GM10248 (cell line): ENCODE data around the gene EP400.

Experiments used
- CTCF ChIA-PET: fragments of 300-600 bp; sonication (Branson Sonifier 250); formaldehyde crosslinking; extraction: SDS; loops from one replicate; lab custom pipeline; 2021; ENCODE audit warnings: antibody characterized with exemption; lab: Yijun Ruan, JAX
- POLR2A ChIA-PET: fragments of 350-650 bp; sonication (Branson Sonifier 250); formaldehyde crosslinking; extraction: SDS; loops from one replicate; lab custom pipeline; 2020; ENCODE audit warnings: antibody characterized with exemption; lab: Yijun Ruan, JAX
- DNase-seq: peaks from one replicate; pipeline ENCODE4 v3.0.0; 2012; ENCODE audit errors: extremely low spot score
- TF ChIP-seq, protein P1 (sequence below): IDR thresholded peaks from 2 replicates; pipeline ENCODE4 v1.5.1; 2012; ENCODE audit warnings: mild to moderate bottlenecking, low read depth; ENCODE audit errors: extremely low read depth, missing control alignments, control extremely low read depth

The EP400 gene

DNA sequence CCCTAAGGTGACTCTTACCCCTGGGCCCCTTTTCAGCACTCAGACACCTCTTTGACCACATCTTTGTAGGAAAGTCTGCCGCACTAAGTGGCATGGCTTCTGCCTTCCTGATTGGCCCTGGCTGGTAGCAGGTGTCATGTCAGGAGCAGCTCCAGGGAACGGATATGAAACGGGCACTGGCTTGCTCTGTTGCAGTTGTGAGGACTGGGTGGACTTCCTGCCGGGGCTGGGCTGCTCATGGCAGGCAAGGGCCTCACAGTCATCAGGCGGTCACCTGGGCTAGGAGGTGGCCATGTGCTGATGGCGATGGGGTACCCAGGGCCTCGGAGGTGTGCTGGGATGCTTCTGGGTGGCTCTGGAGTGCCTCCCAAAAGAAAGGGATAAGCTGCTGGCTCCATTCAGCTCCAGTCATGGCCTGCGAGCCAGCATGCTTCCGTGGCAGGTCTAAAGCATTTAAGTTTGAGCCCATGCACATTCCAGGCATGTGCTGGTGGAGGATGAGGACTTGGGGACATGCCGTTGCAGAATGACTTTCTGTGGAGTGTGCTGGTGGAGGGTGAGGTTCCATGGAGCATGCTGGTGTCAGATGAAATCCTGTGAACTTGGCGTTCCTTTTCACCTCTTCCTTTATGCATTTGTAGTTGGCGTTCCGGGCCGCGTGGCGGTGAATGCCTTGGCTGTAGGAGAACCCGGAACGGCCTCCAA lies 77.2 kb downstream of the EP400 start:
- CTCF ChIA-PET = no interaction called here
- TF ChIP-seq, protein P1, sequence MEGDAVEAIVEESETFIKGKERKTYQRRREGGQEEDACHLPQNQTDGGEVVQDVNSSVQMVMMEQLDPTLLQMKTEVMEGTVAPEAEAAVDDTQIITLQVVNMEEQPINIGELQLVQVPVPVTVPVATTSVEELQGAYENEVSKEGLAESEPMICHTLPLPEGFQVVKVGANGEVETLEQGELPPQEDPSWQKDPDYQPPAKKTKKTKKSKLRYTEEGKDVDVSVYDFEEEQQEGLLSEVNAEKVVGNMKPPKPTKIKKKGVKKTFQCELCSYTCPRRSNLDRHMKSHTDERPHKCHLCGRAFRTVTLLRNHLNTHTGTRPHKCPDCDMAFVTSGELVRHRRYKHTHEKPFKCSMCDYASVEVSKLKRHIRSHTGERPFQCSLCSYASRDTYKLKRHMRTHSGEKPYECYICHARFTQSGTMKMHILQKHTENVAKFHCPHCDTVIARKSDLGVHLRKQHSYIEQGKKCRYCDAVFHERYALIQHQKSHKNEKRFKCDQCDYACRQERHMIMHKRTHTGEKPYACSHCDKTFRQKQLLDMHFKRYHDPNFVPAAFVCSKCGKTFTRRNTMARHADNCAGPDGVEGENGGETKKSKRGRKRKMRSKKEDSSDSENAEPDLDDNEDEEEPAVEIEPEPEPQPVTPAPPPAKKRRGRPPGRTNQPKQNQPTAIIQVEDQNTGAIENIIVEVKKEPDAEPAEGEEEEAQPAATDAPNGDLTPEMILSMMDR = no peak
- POLR2A ChIA-PET = no interaction called here
- DNase-seq = no peak

DNA sequence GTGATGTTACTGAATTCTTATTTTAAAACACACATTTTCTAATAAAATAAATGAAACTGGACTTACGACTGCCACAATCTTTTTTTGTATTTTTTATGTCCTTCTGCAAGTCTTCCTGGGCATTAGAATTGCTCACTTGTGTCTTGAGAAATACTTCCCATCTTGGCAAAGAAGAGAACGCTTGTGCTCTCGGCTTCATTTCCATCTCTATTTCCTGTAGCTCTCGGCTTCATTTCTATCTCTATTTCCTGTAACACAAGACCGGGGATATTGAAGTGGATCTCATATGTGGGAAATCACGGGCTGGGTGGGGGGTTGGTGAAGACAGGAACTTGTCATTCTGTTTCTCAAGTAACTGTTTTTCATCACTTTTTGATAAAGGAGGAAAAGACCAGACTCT lies 77.9 kb downstream of the EP400 start:
- no peak for DNase-seq
- TF ChIP-seq, protein P1 = no peak
- POLR2A ChIA-PET = no interaction called here
- CTCF ChIA-PET = interaction anchor here (1.3 kb wide), 1 partner anchor 16 kb away, joined by 3 read pairs; no protein-coding TSS in a partner anchor

DNA sequence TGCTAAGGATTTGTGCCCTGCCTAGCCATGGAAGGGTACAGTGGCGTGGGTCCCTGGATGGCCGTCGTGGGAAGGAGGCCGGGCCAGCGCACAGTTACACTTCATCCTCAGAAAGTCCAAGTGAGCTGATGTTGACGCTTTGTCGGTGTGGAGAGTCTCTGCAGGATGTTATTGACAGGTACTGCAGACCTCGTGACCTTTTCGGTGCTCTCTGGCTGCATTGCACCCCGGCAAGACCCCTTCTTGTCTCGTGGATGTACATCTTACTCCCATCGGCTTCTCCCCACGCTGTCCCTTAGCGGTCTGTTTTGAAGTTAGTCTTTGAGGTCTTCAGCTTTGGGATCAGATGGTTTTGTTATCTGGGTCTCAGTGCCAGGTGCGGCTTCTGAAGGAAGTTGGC lies 78.4 kb downstream of the EP400 start:
- ChIA-PET POLR2A (no interaction called here), CTCF (interaction anchor here (1.3 kb wide), 1 partner anchor 16 kb away, joined by 3 read pairs; no protein-coding TSS in a partner anchor)
- no peak for DNase-seq
- TF ChIP-seq, protein P1 = no peak

DNA sequence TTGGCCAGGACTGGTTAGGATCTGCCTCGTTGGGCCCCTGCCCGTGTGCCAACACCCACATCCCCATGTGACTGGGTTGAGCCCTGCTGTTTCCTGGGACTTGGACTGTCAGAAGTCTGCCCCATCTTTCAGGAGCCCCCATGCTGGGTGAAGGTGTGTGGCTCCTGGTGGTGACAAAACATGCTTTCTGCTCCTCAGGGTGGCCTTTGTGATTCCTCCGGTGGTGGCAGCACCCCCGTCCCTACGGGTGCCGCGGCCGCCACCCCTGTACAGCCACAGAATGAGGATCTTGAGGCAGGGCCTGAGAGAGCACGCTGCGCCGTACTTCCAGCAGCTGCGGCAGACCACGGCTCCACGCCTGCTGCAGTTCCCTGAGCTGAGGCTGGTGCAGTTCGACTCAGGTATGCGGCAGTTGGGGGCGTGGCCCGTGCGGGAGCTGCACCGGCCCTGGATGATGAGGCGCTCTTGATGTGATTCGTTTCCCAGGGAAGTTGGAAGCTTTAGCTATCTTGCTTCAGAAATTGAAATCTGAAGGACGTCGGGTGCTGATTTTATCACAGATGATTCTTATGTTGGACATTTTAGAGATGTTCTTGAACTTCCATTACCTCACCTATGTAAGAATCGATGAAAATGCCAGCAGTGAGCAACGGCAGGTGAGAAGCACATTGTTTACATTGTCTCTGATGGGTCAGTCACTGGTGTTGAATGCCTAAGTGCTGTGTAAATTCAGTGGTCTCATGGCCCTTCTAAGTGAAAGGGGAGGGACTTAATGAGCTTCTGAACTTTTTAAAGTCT lies 80.0 kb downstream of the EP400 start:
- no peak for DNase-seq
- ChIA-PET CTCF (interaction anchor here (1.0 kb wide), 1 partner anchor 14 kb away, joined by 3 read pairs; no protein-coding TSS in a partner anchor), POLR2A (no interaction called here)
- TF ChIP-seq, protein P1 = no peak

DNA sequence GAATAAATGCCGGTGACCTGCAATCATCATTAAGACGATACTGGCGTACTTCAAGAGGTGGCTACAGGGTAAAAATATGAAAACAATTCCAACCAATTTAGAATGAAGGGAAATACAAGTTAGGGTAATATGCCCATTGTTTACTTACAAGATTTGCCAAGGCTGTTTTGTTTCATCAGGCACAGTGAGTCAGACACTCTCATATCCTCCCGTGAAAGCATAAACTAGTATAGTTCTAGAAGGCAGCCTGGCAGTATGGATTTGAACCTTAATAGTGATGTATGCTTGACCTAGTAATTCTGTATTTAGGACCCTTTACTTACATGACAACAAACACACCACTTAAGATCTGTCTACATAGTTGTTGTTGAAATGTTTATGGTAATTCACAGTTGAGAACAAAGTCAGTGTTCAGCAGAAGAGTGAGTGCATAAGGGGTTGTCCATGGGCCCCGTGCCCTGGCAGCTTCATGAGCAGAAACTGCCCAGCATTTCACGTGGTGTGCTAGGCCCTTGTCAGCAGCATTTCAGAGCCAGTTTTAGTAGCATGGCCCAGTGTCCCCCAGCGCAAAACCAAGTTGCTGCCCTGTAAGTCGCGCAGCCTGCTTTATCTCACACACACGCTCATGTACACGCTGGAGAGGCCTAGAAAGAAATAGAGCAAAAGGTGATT lies 80.8 kb downstream of the EP400 start:
- POLR2A ChIA-PET = no interaction called here
- DNase-seq = no peak
- TF ChIP-seq, protein P1 = no peak
- CTCF ChIA-PET = interaction anchor here (1.0 kb wide), 1 partner anchor 13 kb away, joined by 3 read pairs; no protein-coding TSS in a partner anchor

DNA sequence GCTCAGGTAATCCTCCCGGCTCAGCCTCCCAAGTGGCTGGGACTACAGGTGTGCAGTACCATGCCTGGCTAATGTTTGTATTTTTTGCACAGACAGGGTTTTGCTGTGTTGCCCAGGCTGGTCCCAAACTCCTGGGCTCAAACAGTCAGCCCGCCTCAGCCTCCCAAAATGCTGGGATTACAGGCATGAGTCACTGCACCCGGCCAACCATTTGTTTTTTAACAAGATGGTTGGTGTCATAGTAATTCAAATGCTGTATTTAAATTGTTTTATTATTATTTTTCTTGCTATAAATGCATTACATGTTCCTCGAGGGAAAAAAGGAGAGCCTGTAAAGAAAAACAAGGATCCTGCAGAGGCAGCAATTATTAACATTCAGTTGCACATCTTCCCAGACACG lies 83.9 kb downstream of the EP400 start:
- POLR2A ChIA-PET = no interaction called here
- TF ChIP-seq, protein P1 = no peak
- DNase-seq = no peak
- CTCF ChIA-PET = no interaction called here
